DMS114 treated with DMSO at 0.1 percent for 48 hours (cell line): ENCODE results near the gene LDLRAD3.
A peak's percentile ranks its signal among the peaks of the same experiment; 100 is the strongest.
"Not testable (repeated sequence)": the region's sequence is repeated elsewhere in the genome, so short reads cannot be mapped to it uniquely, and the experiment has no call there.

ENCODE experiments used
- DNase-seq: peaks from one replicate; lab custom pipeline; 2025; ENCODE audit not compliant: unreplicated experiment; lab: John Stamatoyannopoulos, UW

Gene LDLRAD3, protein sequence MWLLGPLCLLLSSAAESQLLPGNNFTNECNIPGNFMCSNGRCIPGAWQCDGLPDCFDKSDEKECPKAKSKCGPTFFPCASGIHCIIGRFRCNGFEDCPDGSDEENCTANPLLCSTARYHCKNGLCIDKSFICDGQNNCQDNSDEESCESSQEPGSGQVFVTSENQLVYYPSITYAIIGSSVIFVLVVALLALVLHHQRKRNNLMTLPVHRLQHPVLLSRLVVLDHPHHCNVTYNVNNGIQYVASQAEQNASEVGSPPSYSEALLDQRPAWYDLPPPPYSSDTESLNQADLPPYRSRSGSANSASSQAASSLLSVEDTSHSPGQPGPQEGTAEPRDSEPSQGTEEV

DNA sequence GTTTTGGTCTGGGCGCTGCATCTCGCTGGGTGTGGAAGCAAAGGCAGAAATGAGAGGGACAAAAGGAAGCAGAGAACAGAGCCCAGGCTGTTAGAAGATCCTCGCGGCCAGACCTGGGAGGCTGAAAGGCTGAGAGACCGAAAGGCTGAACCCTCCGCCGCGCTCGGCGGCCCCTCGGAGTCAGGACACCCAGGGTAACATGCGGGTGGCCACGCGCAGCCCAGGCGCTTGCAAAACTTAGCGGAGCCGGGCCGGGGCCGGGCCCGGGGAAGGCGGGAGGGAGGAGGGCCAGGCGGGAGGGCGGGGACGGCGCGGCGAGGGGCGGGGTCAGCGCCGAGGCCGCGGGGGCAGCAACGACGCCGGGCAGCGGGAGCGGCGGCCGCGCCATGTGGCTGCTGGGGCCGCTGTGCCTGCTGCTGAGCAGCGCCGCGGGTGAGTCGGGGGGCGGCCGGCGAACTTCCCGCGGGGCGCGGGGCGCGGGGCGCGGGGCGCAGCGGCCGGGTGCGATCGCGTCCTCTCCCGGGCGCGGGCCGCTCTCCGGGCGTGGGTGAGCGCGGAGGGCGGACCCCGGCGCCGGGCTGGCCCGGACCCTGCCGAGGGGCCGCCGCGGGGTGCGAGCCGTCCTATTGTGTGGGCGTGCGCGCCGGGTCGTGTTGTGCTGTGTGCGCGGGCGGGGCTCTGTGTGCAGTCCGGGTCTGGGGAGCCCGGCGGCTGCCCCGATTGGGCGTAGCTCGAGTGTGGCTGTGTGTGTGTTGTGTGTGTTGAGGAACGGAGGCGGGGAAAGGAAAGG, at the start of gene LDLRAD3:
Gene LDLRAD3 (plus strand): TSS at position 350 of the 790 bp plus-strand sequence. CDS start 37 bp downstream, at position 387.
- peak; percentile 75 for DNase-seq

DNA sequence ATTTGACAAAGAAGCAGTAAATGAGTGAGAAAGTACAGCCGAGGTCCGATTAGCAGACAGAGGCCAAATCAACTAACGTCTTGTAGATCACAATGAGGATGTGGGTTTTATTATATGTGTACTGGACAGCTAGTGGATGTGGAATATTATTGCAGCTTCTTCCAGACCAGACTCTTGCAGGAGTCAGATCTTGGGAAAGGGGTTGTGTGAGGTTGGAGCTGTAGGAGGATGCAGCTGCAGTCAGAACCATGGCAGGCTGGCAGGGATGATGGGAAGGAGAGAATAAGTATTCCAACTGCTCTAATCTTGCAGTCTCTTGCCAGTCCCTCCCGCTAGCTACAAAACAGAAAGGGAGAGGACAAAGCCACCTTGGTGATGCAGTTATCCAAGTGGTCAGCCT, 46.8 kb upstream of the LDLRAD3 start:
- DNase-seq: no peak

DNA sequence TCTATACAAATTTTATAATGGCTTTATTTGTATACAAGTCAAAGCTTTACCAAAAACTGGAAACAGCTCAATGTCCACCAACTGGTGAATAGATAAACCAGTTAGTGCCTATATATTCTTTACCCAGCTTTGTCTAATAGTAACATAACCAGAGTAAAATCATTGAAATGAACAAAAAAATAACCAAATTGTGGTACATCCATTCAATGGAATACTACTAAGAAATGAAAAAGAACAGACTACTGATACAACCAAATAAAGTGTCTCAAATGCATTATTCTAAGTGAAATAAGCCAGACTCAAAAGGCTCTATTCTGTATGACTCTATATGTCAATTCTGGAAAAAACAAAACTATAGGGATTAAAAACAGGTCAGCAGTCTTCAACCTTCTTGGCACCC, 40.9 kb upstream of the LDLRAD3 start:
- DNase-seq: no peak

DNA sequence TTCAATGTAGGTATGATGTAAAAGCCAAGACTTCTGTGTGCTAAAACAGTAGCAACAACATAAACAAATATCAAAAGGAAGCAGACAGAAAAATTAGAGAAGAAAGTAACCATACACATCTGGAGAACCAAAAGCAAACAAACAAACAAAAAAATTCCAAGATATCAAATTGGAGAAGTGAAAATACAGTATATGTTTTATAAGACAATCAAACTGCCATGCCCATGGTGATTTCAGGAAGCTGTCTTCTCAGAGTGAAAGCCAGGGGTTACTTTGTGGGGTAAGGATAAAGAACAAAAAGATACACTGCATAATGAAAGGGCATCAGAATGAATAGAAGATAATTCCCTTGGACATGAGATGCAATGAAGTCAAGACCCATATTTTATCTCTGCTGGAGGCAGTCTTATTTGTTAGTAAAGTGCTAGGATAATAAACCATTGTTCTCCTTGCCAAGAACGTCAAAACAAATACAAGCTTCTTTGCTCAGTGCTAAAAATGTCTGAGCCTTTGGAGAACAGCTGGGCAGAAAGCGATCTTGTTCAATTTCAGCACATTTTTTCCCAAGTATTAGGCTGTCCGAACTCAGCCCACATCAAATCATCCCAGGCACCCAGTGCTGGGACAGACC, 38.1 kb upstream of the LDLRAD3 start:
- no peak for DNase-seq

DNA sequence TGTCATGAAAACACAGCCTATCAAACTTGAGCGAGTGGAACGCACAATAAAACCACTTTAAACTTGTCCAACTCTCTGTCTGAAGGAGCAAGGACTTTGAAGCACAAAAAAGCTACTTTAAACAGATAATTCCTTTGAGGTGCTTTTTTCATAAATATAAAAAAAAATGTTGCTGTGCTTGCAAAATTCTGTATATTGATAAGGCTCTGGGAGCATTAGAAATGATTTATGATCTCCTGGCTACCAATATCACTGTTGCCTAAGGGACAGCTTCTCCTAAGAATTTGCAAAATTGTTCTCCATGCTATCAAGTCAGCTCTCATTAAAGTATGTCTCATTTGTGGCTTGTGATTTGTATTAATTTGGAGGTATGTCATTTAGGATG, 37.6 kb upstream of the LDLRAD3 start:
- DNase-seq: no peak

DNA sequence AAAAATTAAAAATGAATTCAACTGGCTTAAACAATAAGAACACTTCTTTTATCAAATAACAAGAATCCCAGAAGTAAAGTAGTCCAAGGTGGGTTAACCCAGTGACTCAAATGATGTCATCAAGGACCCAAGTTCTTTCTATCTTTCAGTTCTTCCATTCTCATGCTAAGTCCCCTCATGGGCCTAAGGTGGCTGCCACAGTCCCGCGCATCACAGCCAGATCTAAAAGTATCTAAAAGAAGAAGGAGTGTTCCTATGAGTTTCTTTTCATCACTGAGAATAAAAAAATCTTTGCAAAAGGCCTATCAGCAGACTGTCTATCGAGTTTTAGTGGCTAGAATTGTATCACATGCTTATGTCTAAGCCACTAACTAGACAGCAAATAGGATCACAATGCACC, 37.2 kb upstream of the LDLRAD3 start:
- no peak for DNase-seq

DNA sequence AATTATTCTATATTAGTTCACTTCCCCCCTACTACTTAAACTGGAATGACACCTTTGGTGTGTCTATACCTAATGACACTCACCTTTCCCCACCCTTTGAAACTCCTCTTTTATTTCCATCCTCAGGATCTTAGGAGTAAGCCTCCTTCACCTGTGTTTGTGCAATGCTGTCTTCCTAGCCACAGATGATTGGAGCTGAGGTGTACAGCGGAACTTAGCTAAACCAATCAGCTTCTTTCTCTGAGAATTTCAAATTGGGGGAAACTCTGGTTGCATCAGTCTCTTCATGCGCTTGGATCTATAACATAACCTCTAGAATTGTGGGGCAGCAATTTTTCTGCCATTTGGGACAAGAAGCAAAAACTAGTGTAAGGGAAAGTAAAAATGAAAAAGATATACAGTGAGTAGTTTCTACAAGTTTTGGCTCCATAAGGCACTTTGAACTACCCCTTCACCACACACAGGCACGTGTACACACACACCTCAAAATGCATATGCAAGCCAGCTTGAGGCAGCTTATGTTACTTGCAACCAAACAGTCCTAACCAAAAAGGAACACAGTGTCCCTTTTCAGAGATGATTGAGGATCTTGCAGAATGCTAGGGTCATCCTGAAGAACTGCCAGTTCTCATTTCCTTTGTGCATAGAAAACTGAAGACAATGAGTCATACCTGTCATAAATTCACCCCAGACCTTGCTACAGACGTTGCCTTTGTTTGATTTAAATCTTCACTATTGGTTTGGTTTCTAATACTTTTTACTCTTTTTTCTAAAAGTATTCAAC, 36.0 kb upstream of the LDLRAD3 start:
- DNase-seq: no peak

DNA sequence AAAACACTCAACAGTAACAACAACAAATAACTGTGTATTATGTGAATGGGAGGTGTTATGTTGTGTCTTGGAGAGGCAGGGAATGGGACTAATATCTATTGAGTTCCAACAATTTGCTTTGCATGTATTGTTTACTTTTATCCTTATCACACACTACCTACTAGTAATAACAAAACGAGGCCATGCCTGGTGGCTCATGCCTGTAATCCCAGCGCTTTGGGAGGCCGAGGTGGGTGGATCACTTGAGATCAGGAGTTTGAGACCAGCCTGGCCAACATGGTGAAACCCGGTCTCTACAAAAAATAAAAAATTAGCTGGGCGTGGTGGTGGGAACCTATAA, 35.5 kb upstream of the LDLRAD3 start:
- DNase-seq: not testable (repeated sequence)

DNA sequence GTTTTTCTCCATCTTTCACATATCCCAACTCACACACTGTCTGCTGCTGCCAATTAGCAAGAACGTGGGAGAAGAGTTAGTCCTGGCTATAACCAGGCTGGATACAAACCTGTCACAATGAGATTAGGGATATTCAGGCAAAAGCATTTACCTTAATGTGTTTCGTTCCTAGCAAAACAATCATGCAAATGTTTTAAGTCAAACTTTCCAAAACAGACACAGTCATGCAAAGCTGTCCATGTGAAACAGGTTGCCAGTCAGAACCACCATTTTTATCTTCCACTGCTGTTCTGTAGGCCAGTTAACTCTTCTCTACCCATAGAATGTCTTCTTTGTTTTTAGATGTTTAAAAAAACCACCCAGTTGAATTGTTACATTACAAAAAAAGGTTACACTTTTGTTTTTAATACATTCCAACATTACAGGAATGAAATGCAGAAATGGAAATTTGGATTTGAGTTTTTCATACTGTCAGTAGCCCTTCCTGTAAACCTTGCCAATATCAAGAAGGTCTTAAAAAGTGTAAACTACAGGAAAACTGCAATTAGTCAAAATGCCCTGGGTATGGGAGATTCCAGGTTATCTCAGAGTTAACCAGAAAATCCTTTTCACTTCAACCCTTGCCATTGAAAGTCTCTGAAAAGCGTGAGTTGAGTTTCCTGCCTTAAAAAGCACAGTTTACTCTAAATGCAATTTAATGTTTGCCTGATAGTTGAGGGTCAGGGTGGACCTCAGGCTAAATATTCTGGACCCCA, 34.2 kb upstream of the LDLRAD3 start:
- no peak for DNase-seq

DNA sequence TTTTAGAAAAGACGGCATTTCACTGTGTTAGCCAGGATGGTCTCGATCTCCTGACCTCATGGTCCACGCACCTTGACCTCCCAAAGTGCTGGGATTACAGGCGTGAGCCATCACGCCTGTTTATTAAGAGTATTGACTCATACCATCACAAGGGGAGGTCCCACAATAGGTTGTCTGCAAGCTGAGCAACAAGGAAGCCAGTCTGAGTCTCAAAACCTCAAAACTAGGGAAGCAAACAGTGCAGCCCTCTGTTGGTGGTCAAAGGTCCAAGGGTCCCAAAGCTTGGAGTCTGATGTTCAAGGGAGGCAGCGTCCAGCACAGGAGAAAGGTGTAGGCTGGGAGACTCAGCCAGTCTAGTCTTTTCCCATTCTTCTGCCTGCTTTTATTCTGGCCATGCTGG, 32.8 kb upstream of the LDLRAD3 start:
- DNase-seq: no peak

DNA sequence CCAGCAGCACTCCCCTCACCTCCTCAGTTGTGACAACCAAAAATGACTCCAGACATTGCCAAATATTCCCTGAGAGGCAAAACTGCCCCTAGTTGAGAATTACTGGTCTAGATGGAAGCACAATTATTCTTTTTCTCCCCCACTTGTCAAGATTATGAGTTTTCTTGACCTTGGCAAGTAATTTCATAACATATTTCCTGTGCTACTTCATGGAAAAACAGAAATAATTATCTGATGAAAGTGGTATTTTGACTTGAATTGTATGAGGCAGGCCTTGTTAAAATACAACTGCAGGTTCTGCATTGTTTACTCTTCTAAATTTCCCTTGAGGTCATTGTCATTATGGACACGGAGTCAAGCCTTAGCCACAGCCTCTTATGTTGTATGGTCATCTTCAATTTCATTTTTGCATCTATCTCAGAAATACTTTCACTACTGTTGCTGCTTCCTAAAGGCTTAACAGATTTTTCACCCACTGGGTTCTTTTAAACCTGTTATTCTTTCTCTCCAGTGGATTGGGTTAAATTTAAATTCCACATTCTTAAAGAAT, 32.2 kb upstream of the LDLRAD3 start:
- DNase-seq: no peak

DNA sequence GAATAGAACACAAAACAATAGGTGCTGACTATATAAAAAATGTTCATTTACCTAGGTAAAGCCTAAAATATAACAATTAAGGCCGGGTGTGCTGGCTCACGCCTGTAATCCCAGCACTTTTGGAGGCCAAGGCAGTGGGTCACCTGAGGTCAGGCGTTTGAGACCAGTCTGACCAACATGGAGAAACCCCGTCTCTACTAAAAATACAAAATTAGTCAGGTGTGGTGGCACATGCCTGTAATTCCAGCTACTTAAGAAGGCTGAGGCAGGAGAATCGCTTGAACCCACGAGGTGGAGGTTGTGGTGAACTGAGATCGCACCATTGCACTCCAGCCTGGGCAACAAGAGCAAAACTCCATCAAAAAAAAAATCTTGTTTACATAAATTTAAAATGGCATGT, 31.4 kb upstream of the LDLRAD3 start:
- DNase-seq: not testable (repeated sequence)

DNA sequence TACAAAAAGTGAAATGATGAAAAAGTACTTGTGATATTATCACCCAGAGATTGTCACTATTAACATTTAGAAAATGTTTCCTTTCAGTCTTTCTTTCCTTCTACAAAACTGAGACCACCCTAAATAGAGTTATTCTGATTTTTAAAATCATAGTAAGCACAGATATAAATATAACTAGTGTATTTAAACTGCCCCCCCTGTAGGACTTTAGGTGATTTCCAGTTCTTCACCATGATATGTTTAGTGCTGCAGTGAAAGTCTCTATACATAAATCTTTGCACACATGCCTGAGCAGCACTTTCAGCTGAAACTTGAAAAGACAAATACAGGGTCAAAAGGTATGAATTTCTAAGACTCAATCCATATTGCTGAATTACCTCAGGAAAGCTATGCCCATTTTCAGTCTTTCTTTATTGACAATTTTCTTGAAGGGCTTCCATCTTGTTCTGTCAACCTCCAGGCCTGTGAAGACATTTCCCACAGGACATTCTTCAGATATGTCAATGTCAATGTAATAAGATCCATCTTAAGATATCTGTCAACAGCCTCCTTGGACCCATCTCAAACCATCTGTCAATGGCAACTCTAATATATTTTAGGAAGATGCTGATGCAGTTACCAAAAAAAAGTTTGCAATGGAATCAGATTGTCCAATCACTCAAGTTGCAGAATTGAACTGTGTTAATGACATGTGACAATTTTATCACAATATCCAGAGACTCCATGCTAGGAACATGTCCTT, 30.8 kb upstream of the LDLRAD3 start:
- DNase-seq: no peak

DNA sequence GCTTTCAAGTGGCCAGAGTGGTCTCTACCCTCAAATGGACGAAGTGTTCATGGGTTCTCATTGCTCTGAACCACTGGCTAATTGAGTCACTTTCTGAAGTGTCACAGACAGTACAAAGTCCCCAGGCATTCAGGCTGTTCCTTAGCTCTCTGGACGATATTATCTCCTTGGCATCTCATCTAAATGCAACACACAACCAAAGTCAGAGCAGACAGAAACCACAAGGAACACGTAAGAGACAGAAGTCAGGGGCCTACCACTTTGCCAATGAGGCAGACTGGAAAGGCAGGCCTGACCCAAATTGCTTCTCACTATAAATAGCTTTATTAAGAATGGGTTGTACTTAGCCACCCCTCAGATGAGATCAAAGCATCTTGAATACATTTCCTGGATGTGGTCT, 29.0 kb upstream of the LDLRAD3 start:
- DNase-seq: no peak

DNA sequence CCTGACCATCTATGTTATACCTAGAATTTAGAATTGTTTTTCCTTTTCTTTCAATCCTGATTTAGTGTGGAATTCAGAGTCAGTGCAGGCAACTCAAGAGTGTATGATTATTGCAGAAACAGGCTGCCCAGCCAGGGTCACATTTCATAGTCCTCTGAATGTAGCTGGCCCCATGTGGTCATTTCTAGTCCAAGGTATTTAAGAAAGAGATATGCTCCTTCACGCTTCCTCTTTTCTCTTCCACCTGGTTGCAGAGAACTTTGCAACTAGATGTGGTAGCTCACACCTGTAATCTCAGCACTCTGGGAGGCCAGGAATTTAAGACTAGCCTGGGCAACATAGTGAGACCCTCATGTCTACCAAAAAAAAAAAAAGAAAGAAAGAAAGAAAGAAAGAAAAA, 27.6 kb upstream of the LDLRAD3 start:
- no peak for DNase-seq

DNA sequence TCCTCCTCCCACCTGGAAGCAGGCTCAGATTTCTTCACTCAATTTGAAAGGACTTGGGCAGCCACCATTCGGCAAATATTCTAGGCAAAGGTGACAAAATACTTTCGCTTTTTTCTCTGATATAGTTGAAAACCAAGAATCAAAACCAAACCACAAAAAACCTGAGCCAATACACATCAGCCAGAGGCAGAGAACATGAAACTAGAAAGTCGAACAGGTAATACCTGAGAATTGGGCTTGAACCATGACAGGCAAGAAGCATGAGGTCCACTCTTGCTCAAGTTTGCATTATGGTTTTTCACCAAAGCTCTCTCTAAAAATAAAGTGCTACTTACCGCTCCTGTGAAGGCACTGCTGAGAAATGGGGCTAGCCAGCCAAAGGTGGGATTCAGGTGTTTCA, 26.2 kb upstream of the LDLRAD3 start:
- DNase-seq: no peak

DNA sequence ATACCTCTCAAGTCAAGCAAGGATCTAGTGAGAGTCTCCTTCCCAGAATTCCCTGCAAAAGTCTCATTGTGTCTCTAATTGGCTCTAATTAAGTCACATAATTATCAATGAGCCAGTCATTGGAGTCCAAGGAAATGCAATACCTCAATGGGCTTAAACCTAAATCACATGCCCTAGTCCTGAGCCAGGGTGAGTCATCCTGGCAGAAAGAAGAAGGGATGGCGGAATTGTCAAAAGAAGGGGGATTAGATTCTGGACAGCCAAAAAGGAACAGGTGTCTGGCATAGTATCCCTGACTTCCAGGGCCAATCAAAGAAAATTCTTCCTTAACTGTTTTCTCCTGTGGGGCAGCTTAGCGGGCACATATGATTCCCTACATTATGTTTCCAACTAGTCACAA, 25.1 kb upstream of the LDLRAD3 start:
- no peak for DNase-seq

DNA sequence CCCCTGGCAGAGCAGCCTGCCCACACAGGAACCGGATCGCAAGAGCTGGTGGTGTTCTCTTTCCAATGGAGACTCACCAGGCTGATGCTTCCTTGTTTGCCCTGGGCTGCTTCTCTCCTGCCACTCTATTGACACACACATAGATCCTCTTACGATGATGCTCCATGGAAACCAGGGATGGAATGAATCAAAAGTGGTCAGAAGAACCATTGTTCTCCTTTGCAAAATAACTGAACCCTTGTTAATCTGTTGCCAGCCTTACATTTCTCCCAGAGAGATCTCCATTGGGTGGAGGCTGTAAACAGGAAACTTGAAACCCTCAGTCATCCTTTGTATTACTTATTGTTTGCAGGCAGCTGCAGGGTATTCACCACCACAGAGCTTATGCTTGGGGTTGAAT, 24.6 kb upstream of the LDLRAD3 start:
- DNase-seq: no peak

DNA sequence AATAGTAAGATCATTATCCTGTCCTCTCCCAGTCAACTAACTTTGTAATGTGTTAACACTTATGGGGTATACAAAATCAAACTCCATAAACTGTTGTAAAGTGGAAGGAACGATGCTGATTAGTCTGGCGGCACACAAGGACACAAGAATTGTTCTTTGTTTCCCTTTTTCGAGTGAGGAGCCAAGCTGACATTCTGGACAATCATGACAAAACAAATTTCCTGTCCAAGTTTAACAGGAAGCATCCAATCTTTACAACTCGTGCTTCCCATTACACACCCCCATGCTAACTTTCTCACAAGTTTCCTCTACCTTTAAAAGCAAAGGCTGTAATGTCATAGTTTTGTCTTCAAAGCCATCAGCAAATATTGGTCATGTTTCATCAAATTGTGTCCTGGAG, 20.4 kb upstream of the LDLRAD3 start:
- no peak for DNase-seq

DNA sequence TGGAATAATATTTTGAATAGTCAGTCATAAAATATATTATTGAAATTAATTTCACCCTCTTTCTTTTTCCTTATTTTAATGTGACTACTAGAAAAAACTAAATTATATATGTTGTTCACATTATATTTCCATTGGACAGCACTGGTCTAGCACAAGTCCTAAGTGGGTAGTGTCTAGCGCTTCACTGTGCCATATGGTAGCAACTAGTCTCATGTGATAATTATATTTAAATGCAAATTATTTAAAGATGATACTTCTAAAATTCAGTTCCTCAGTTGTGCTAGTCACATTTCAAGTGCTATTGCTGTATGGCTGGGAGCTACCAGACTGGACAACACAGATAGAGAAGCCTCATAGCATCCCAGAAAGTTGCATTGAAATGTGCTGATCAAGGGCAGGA, 19.1 kb upstream of the LDLRAD3 start:
- no peak for DNase-seq
